Heart left ventricle (tissue), 16 donors: ENCODE data around the gene CLEC4C. TPM values are rescaled to one million over a fixed set of nuclear protein-coding genes. Genes with fewer than 3 reads are reported as not detected.
"Not testable (repeated sequence)": the region's sequence is repeated elsewhere in the genome, so short reads cannot be mapped to it uniquely, and the experiment has no call there.

Experiments used
- ATAC-seq, 4 donors: fragments of 200-7000 bp; cut with Tn5 transposase; one replicate each; pipeline ENCODE4 v1.9.1; 2020 to 2022; ENCODE audit warnings: moderate library complexity in 4 of 4, mild to moderate bottlenecking in 3 of 4, moderate number of reproducible peaks in 1 of 4
- DNase-seq, 5 donors: peaks; one replicate each; pipeline ENCODE4 v3.0.0-alpha.2; 2020
- H3K27ac ChIP-seq, 12 donors: fragments of 200-600 bp; sonication (generic) in 4 of 12; one replicate each; pipeline versions ENCODE4 v1.5.0 to v1.8.0; 2016 to 2022; ENCODE audit warnings: mild to moderate bottlenecking in 2 of 12
- H3K27me3 ChIP-seq, 9 donors: fragments of 200-600 bp; sonication (generic) in 2 of 9; one replicate each; pipeline versions ENCODE4 v1.5.1 to v1.8.0; 2016 to 2022; ENCODE audit warnings: mild to moderate bottlenecking in 3 of 9
- H3K36me3 ChIP-seq, 9 donors: fragments of 200-600 bp; sonication (generic) in 2 of 9; one replicate each; pipeline versions ENCODE4 v1.5.0 to v1.8.0; 2018 to 2022; ENCODE audit warnings: mild to moderate bottlenecking in 2 of 9
- H3K4me1 ChIP-seq, 12 donors: fragments of 200-600 bp; sonication (generic) in 4 of 12; one replicate each; pipeline versions ENCODE4 v1.5.0 to v1.8.0; 2016 to 2022; ENCODE audit warnings: mild to moderate bottlenecking in 3 of 12
- H3K4me3 ChIP-seq, 12 donors: fragments of 200-600 bp; sonication (generic) in 4 of 12; one replicate each; pipeline versions ENCODE4 v1.5.0 to v1.8.0; 2017 to 2022; ENCODE audit warnings: mild to moderate bottlenecking in 9 of 12, moderate library complexity in 4 of 12
- H3K9me3 ChIP-seq, 12 donors: fragments of 200-600 bp; sonication (generic) in 4 of 12; one replicate each; pipeline versions ENCODE4 v1.5.0 to v1.8.0; 2016 to 2022; ENCODE audit warnings: mild to moderate bottlenecking in 1 of 12
- POLR2A ChIP-seq, 2 donors: fragments of 450-650 bp; IDR thresholded peaks; one replicate each; pipeline ENCODE4 v1.6.1; 2017; ENCODE audit warnings: antibody characterized with exemption in 2 of 2, mild to moderate bottlenecking in 2 of 2, moderate library complexity in 2 of 2
- WGBS, 4 donors: extraction: QIAGEN DNeasy Blood & Tissue Kit in 2 of 4; methylation state at CpG; one replicate each; pipeline versions ENCODE4 v1.1.5 to v1.1.7; 2013 to 2018; 5-methylcytosine and 5-hydroxymethylcytosine counted together
- intact Hi-C, 10 donors: fragments of 100-400 bp; cut with DNase I; formaldehyde crosslinking; loops; one replicate each; pipeline versions ENCODE4 v1.11.1 to v1.14.2; 2022
- polyA plus RNA-seq, 2 donors: library from polyadenylated mRNA; stranded (reverse); fragments of 200-250 nt; gene quantifications; one replicate each; pipeline ENCODE4 v1.2.3, GENCODE V29; 2013
- total RNA-seq, 9 donors: library from RNA; depleted of rRNA in 2 of 9; stranded (reverse); fragments of >200 nt in 2 of 9; fragmentation: NEBNext Ultra II Directional in 3 of 9; extraction: Animal tissue kit (Norgen Biotek cat#: 25700) in 3 of 9; gene quantifications; one replicate each; pipeline versions ENCODE4 v1.1.0 to v1.2.4, GENCODE V29; 2016 to 2023
- TF ChIP-seq, protein P1 (sequence below), 12 donors: fragments of 200-600 bp; sonication (generic) in 4 of 12; IDR thresholded peaks; one replicate each; pipeline versions ENCODE4 v1.5.0 to v1.8.0; 2018 to 2022; ENCODE audit warnings: antibody characterized with exemption in 12 of 12, mild to moderate bottlenecking in 5 of 12
- donor health status: ischemic (EF 13 %, LVEDD 7.1; RV severe dilation, severe dysfunction).
- donor health status: healthy with polysubstance abuse.
- donor health status: DM: no; HTN: yes; CAD: no.
- donor health status: DM: no; HTN: no; CAD: no.
- donor health status: ischemic (EF 25% LVEDD 6.9; RV normal size, moderate dysfunction).
- donor health status: ischemic (EF 25% LVEDD 5.7; RV mildly dilated, moderate dysfunction).
- donor health status: healthy.
- donor health status: DM: yes; HTN: yes; CAD: no.
- donor health status: ischemic (EF 35%, LVEDD 5.7; RV mildly dilated, moderate dysfunction).
- donor health status: nonischemic (EF 11% LVEDD 7.7; RV severe dilation, severe dysfunction).
- donor health status: DM: yes; HTN: yes; CAD: no.
- donor health status: PGD.
- donor health status: ischemic (EF 29% LVEDD 5.4; RV normal size, mild dysfunction).
- donor health status: nonischemic (EF 23%, LVEDD 6.1; RV moderate dilation, normal function).

CLEC4C gene
- total and polyA plus RNA-seq, 11 donors: not detected

DNA sequence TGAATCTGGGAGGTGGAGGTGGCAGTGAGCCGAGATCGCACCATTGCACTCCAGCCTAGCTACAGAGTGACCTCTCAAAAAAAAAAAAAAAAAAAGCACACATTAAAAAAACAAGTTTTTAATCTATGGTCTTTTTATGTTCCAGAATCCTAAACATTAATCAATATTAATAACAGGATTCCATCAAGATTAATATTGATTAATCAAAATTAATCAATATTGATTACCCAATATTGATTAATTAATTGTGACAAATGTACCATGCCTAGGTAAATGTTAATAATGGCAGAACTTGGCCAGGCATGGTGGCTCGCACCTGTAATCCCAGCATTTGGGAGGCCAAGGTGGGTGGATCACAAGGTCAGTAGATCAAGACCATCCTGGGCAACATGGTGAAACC lies 34.1 kb upstream of the CLEC4C start:
- ATAC-seq: no peak
- Histone ChIP-seq H3K27ac (no peak overlapping the region), H3K4me3 (no peak overlapping the region), H3K27me3 (peaks cover 0 to 5% (median 0%) of the 10 kb centered on the region in 9 donors), H3K4me1 (no peaks in the 10 kb centered on the region), H3K9me3 (no peaks in the 10 kb centered on the region), H3K36me3 (no peaks in the 10 kb centered on the region)
- DNase-seq: no peak
- 63 to 84% (median 77%) methylated on average over 3 of the region's 3 CpGs for WGBS, 4 donors
- TF ChIP-seq, protein P1, sequence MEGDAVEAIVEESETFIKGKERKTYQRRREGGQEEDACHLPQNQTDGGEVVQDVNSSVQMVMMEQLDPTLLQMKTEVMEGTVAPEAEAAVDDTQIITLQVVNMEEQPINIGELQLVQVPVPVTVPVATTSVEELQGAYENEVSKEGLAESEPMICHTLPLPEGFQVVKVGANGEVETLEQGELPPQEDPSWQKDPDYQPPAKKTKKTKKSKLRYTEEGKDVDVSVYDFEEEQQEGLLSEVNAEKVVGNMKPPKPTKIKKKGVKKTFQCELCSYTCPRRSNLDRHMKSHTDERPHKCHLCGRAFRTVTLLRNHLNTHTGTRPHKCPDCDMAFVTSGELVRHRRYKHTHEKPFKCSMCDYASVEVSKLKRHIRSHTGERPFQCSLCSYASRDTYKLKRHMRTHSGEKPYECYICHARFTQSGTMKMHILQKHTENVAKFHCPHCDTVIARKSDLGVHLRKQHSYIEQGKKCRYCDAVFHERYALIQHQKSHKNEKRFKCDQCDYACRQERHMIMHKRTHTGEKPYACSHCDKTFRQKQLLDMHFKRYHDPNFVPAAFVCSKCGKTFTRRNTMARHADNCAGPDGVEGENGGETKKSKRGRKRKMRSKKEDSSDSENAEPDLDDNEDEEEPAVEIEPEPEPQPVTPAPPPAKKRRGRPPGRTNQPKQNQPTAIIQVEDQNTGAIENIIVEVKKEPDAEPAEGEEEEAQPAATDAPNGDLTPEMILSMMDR (IDR thresholded peaks at IDR 0.05): no peak
- no peak for TF ChIP-seq POLR2A (IDR thresholded peaks at IDR 0.05)
- intact Hi-C loops: no loop called here

DNA sequence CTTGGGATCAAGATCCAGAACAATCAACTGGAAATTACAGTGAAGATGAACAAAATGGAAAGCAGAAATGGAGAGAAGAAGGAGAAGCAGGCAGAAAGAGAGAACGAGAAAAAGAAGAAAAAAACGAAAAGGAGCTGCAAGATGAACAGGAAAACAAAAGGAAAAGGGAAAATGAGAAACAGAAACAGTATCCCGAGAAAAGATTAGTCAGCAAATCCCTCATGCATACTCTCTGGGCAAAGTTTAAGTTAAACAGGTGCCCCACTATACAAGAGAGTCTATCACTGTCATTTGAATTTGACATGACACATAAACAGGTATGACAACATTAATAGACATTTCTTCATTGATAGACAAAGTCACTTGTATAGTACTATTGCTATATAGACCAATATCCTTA lies 22.8 kb upstream of the CLEC4C start:
- TF ChIP-seq, protein P1 (IDR thresholded peaks at IDR 0.05): no peak
- no peak for TF ChIP-seq POLR2A (IDR thresholded peaks at IDR 0.05)
- peaks cover 0 to 4% (median 0%) of the 10 kb centered on the region in 9 donors for H3K27me3 ChIP-seq
- no peak overlapping the region for H3K4me3 ChIP-seq
- H3K36me3 ChIP-seq: no peaks in the 10 kb centered on the region
- whole genome bisulfite sequencing, 4 donors: 59 to 70% (median 62%) methylated on average over 3 of the region's 3 CpGs
- ATAC-seq (no peak), DNase-seq (no peak)
- no peaks in the 10 kb centered on the region for H3K4me1 ChIP-seq
- no peak overlapping the region for H3K27ac ChIP-seq
- no peaks in the 10 kb centered on the region for H3K9me3 ChIP-seq
- intact Hi-C loops: no loop called here

DNA sequence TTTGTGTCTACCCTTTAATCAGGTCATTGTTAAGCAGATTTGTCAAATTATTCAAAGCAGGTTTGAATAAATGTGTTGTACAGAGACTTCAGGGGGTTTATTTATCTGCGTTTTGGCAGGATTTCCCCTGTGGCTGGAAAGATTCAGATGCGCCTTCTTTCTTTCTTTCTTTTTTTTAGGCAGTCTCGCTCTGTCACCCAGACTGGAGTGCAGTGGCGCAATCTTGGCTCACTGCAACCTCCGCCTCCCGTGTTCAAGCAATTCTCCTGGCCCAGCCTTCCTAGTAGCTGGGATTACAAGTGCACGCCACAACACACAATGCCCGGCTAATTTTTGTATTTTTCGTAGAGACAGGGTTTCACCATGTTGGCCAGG lies 11.6 kb upstream of the CLEC4C start:
- no peaks in the 10 kb centered on the region for H3K4me1 ChIP-seq
- whole genome bisulfite sequencing, 4 donors: 61 to 71% (median 66%) methylated on average over 9 of the region's 9 CpGs
- H3K27me3 ChIP-seq: peaks cover 0 to 7% (median 0%) of the 10 kb centered on the region in 9 donors
- intact Hi-C loops: no loop called here
- no peak overlapping the region for H3K4me3 ChIP-seq
- TF ChIP-seq POLR2A (IDR thresholded peaks at IDR 0.05): no peak
- TF ChIP-seq, protein P1 (IDR thresholded peaks at IDR 0.05): no peak
- no peak overlapping the region for H3K27ac ChIP-seq
- H3K36me3 ChIP-seq: no peaks in the 10 kb centered on the region
- no peak for ATAC-seq
- DNase-seq: no peak
- no peaks in the 10 kb centered on the region for H3K9me3 ChIP-seq

DNA sequence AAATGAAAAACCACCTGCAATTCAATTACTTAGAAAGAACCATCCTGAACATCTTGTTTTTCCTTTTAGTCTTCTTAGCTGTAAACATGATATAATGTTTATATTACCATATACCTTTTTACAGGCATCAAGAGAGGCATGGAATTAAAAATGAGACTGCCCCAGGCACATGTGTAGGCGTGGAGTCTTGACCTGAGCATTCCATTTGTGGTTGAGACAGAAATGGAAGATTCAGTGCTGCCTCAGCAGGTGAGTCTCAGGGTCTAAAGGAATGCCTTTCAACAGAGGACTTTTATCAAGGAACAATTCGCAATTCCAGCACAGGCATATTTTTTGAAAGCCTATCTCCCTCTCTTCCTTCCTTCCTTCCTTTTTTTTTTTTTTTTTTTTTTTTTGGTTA lies 9.8 kb upstream of the CLEC4C start:
- 41 to 62% (median 49%) methylated on average over 2 of the region's 2 CpGs for WGBS, 4 donors
- Histone ChIP-seq H3K36me3 (no peaks in the 10 kb centered on the region), H3K4me1 (no peaks in the 10 kb centered on the region), H3K27me3 (peaks cover 0 to 7% (median 0%) of the 10 kb centered on the region in 9 donors), H3K27ac (no peak overlapping the region), H3K4me3 (no peak overlapping the region), H3K9me3 (no peaks in the 10 kb centered on the region)
- no peak for TF ChIP-seq POLR2A (IDR thresholded peaks at IDR 0.05)
- TF ChIP-seq, protein P1 (IDR thresholded peaks at IDR 0.05): no peak
- ATAC-seq (no peak), DNase-seq (no peak)
- intact Hi-C loops: no loop called here

DNA sequence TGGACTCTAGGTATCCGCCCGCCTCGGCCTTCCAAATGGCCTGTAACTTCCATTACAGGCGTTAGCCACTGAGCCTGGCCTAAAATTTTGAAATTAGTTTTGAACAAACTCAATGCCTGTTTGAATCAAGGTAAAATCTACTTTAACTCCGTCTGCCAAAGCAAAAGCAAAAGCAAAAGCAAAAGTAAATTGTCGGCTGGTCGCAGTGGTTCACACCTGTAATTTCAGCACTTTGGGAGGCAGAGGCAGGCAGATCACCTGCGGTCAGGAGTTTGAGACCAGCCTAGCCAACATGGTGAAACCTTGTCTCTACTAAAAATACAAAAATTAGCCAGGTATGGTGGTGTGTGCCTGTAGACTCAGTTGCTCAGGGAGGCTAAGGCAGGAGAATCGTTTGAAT lies 8.5 kb upstream of the CLEC4C start:
- intact Hi-C loops, H3K4me3 ChIP-seq, H3K4me1 ChIP-seq, ATAC-seq, H3K27me3 ChIP-seq, H3K9me3 ChIP-seq, H3K27ac ChIP-seq, H3K36me3 ChIP-seq, DNase-seq: not testable (repeated sequence)
- 87 to 95% (median 91%) methylated on average over 9 of the region's 9 CpGs for WGBS, 4 donors

DNA sequence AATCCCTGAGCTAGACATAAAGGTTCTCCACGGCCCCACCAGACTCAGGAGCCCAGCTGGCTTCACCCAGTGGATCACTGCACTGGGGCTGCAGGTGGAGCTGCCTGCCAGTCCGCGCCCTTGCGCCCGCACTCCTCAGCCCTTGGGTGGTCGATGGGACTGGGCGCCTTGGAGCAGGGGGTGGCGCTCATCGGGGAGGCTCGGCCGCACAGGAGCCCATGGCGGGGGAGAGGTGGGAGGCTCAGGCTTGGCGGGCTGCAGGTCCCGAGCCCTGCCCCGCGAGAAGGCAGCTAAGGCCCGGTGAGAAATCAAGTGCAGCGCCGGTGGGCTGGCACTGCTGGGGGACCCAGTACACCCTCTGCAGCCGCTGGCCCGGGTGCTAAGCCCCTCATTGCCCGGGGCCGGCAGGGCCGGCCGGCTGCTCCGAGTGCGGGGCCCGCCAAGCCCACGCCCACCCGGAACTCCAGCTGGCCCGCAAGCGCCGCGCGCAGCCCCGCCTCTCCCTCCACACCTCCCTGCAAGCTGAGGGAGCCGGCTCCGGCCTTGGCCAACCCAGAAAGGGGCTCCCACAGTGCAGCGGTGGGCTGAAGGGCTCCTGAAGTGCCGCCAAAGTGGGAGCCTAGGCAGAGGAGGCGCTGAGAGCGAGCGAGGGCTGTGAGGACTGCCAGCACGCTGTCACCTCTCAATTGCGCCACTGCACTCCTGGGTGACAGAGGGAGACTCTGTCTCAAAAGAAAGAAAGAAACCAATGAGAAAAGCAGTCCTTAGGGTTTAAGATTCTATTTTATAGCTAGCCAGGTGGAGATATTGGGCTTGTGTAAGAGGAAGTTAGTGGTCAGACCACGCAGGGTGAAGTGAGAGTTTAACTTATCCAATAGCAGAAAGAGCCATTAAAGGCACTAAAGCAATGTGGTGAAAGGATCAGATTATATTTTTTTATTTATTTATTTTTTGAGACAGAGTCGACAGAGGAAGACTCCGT lies 5.1 kb upstream of the CLEC4C start:
- H3K9me3 ChIP-seq, H3K4me3 ChIP-seq, intact Hi-C loops, DNase-seq, H3K27me3 ChIP-seq, ATAC-seq, H3K36me3 ChIP-seq, H3K27ac ChIP-seq, H3K4me1 ChIP-seq: not testable (repeated sequence)
- WGBS, 4 donors: 89 to 94% (median 94%) methylated on average over 11 to 45 of the region's 48 CpGs
